HepG2 (cell line): ENCODE data around the gene LCP2. TPM values are rescaled to one million over a fixed set of nuclear protein-coding genes. Genes with fewer than 3 reads are reported as not detected.

Source experiments
- ELF1 ChIP-seq: sonication (generic); formaldehyde crosslinking; IDR thresholded peaks from 2 replicates; pipeline ENCODE4 v1.4.0; 2020; ENCODE audit warnings: missing genetic modification reagents
- GZF1 ChIP-seq: sonication (generic); formaldehyde crosslinking; IDR thresholded peaks from 2 replicates; pipeline ENCODE4 v1.5.1; 2020; ENCODE audit warnings: mild to moderate bottlenecking, missing genetic modification reagents
- SAFB2 ChIP-seq: sonication (generic); formaldehyde crosslinking; IDR thresholded peaks from 2 replicates; pipeline ENCODE4 v1.5.1; 2020; ENCODE audit warnings: missing genetic modification reagents, low read depth, mild to moderate bottlenecking, borderline replicate concordance
- TFE3 ChIP-seq: IDR thresholded peaks from 2 replicates; pipeline ENCODE4 v1.6.1; 2016
- ZHX1 ChIP-seq: sonication (generic); formaldehyde crosslinking; IDR thresholded peaks from 2 replicates; pipeline ENCODE4 v1.8.1; 2022; ENCODE audit warnings: low read depth, mild to moderate bottlenecking, missing genetic modification reagents
- ZNF609 ChIP-seq: sonication (generic); formaldehyde crosslinking; IDR thresholded peaks from 2 replicates; pipeline ENCODE4 v1.4.0; 2020; ENCODE audit warnings: mild to moderate bottlenecking, missing genetic modification reagents, borderline replicate concordance
- ZNF691 ChIP-seq: sonication (generic); formaldehyde crosslinking; IDR thresholded peaks from 2 replicates; pipeline ENCODE4 v1.4.0; 2020; ENCODE audit warnings: missing genetic modification reagents, low read depth, mild to moderate bottlenecking, borderline replicate concordance
- polyA plus RNA-seq, 8 experiments: library from polyadenylated mRNA; depleted of rRNA in 3 of 8; stranded (reverse) in 7 of 8; unstranded in 1 of 8; fragments of >200 nt; fragmentation: Illumina TruSeq in 4 of 8; extraction: Trizol in 4 of 8; gene quantifications; 2 replicates each; pipeline versions ENCODE4 v1.2.1 to v1.2.3, GENCODE V29; 2011 to 2016; ENCODE audit warnings: low read depth in 4 of 8, missing spikeins in 1 of 8, mixed read lengths in 1 of 8; ENCODE audit not compliant: insufficient read depth in 1 of 8
- total RNA-seq, 5 experiments: library from RNA; depleted of rRNA; stranded (reverse); fragments of >200 nt; fragmentation: Illumina TruSeq; extraction: Trizol; gene quantifications; 2 replicates each; pipeline ENCODE4 v1.2.3, GENCODE V29; 2016; ENCODE audit warnings: low read depth in 1 of 5

Gene LCP2
- total and polyA plus RNA-seq, 2 of the 13 experiments (the other 11 are each of a cell fraction or from before 2014, with no cell fraction given): not detected

GRCh38 chr5:170315154-170315553 is 17.6 kb upstream of the LCP2 start (continued):
- TF ChIP-seq SAFB2 (CRISPR knock-in tag) (no peak), ZHX1 (no peak), ZNF691 (no peak), GZF1 (CRISPR knock-in tag) (no peak), ZNF609 (no peak), ELF1 (CRISPR knock-in tag) (no peak), TFE3 (no peak)
